GM19468 (cell line): ENCODE results near the gene GART.
A peak's percentile ranks its signal among the peaks of the same experiment; 100 is the strongest.

Source experiments
- ATAC-seq: cut with Tn5 transposase; IDR thresholded peaks from one replicate; pipeline ENCODE4 v1.9.1; 2021; ENCODE audit warnings: mild to moderate bottlenecking, moderate library complexity, moderate number of reproducible peaks; ENCODE audit not compliant: unreplicated experiment; ENCODE audit errors: extremely low read depth

GART gene

GRCh38 chr21:33554236-33554981 lies 12.5 kb upstream of the GART start:
- ATAC-seq, result no peak

GRCh38 chr21:33552999-33553598 lies 11.2 kb upstream of the GART start:
- no peak for ATAC-seq

- ATAC-seq, result no peak
Measured at GRCh38 chr21:33552093-33552998, 10.4 kb upstream of the GART start.

GRCh38 chr21:33551664-33552063 lies 9.7 kb upstream of the GART start:
- ATAC-seq, result no peak

- no peak for ATAC-seq
Measured at GRCh38 chr21:33550772-33551660, 9.1 kb upstream of the GART start.

- no peak for ATAC-seq
Measured at GRCh38 chr21:33549848-33550771, 8.2 kb upstream of the GART start.

GRCh38 chr21:33546086-33546485 lies 4.2 kb upstream of the GART start:
- no peak for ATAC-seq

- no peak for ATAC-seq
Measured at GRCh38 chr21:33544451-33545195, 2.7 kb upstream of the GART start.

GRCh38 chr21:33543505-33544129 lies 1.7 kb upstream of the GART start:
- no peak for ATAC-seq

- ATAC-seq, result peak; percentile 90
Measured at GRCh38 chr21:33542640-33543504, 955 bp upstream of the GART start, which contains the start of gene SON. SON (plus strand) TSS chr21:33543038; CDS start chr21:33543093, 55 bp downstream.

GRCh38 chr21:33541105-33541711 lies 709 bp downstream of the GART start:
- no peak for ATAC-seq

- no peak for ATAC-seq
Measured at GRCh38 chr21:33540711-33541104, 1.2 kb downstream of the GART start.

GRCh38 chr21:33539616-33540015 lies 2.3 kb downstream of the GART start:
- ATAC-seq, result no peak

- no peak for ATAC-seq
Measured at GRCh38 chr21:33537212-33537611, 4.7 kb downstream of the GART start.

- no peak for ATAC-seq
Measured at GRCh38 chr21:33531007-33531406, 10.9 kb downstream of the GART start.

- ATAC-seq, result no peak
Measured at GRCh38 chr21:33522953-33523349, 19.0 kb downstream of the GART start.
